Cardiac septum (tissue), 1 donor: Measurements from ENCODE around the gene RETN. TPM values are rescaled to one million over a fixed set of nuclear protein-coding genes. Genes with fewer than 3 reads are reported as not detected.

Experiments
- DNase-seq: peaks from one replicate; pipeline ENCODE4 v3.0.0-alpha.2; 2020; ENCODE audit warnings: low spot score
- intact Hi-C: fragments of 100-400 bp; cut with DNase I; formaldehyde crosslinking; loops from one replicate; pipeline ENCODE4 v1.14.0; 2022
- total RNA-seq: library from RNA; stranded (reverse); fragmentation: NEBNext Ultra II Directional; extraction: Animal tissue kit (Norgen Biotek cat#: 25700); gene quantifications from one replicate; pipeline ENCODE4 v1.2.1, GENCODE V29; 2021
- donor health status: DM: no; HTN: no; CAD: no.

The RETN gene
- total RNA-seq, 1 donor from 2014 or later = 0.75 TPM

DNA sequence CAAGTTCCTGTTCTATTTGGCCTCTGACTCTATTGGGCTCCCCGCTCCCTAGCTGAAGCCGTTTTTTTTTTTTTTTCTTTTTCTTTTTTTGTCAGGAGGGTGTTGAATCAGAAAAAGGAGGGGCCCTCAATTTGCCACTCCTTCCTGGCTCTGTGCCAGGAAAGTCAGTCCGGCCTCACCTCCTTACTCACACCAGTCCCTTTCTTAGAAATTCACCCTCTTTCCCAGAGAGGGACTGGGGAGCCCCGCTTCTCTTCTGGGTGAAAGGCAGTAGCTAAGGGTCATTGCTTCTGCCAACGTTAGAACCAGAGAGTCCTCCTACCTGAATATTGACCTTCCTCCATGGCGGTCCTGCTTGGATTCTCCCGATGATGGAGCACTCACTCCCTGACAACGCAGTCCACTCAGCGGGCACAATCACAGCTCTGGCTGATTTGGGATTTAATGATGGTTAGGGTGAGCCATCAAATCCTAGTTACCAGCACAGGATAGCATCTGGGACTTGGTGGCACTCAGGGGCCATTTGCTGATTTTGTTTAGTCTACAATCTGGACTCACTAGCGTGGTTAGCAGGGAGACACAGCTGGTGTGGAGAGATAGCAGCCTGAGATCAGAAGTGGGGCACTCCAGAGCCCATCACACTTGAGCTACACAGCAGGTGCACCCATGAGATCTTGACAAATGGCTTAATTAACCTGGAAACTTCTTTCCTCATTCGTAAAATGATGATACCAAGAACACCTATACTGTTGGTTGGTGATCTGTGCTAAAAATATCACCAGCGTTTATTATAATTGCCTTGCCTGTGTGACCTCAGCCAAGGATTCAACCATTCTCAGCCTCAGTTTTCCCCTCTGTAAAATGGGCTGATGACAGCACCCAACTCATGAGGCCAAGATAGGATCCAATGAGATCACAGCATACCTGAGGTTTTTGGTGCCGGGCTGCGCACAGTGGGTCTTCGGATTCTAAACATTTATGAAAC lies 30.9 kb downstream of the RETN start:
- intact Hi-C loops = no loop called here
- DNase-seq = no peak

DNA sequence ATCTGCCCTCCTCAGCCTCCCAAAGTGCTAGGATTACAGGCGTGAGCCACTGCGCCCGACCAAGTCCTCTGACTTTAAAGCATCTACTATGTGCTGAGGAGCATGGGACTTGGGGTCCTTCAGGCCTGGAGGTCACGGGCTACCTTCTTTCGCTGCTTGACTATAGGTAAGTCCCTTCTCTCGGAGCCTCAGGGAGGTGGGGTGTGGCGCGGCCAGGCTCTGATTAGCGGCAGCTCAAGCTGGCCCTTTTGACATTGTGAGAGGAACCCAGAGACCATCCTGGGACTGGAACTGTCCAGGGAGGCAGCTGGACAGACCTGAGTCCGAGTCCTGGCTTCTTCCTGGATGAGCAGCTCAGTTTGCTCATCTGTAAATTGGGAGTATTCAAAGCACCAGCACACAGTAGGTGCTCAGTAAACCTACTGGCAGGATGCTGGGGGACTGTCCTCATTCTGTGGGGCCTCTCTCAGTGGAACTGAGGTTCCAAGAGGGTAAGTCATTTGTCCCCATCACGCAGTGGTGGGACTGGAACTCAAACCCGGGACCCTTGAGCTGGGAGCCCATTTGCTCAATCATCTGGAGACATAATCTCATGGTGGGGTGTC lies 32.3 kb downstream of the RETN start:
- no peak for DNase-seq
- intact Hi-C loops = no loop called here

DNA sequence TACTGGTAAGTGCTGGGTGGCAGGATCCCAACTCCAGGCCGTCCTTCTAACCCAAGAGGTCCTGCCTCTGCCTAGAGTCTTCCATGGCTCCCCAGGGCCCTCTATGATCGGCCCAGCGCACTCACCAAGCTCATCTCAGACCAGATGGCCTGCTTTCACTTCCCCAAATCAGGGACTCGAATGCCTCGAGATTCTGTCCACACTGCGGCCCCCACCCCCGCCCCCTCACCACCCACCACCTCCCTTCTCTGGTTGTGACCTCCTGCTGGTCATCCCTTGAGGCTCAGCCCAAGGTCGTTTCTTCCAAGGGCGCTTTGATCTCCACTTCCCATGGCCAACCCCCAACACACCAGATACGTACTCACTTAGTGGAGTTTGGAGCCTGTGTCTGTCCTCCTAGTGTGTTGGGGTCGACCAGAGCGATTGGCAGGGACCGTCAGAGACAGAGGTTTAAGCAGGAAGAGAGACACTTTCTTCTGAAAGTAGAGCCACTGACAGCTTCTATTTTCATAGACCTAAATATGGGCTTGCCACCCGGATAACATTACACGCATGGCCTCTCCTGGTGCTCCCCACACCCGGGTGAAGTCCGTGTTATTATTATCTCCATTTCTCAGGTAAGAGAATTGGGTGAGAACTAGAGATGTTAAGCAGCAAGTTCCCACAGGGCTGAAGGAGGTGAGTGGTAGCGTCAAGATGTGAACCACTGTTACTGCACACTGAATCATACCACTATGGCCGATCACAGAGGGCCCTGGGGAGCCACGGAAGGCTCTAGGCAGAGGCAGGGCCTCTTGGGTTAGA lies 33.0 kb downstream of the RETN start, which contains the start of gene FCER2:
Gene FCER2, minus strand, starts transcription at position 478 of the 804 bp plus-strand sequence. CDS start 2,371 bp downstream, outside the sequence.
- intact Hi-C loops = no loop called here

GRCh38 chr19:7703332-7703731 lies 34.5 kb downstream of the RETN start:
- DNase-seq = no peak
- intact Hi-C loops = no loop called here

More for the DNA sequence above, 33.0 kb downstream of the RETN start, which contains the start of gene FCER2:
- DNase-seq = no peak

DNA sequence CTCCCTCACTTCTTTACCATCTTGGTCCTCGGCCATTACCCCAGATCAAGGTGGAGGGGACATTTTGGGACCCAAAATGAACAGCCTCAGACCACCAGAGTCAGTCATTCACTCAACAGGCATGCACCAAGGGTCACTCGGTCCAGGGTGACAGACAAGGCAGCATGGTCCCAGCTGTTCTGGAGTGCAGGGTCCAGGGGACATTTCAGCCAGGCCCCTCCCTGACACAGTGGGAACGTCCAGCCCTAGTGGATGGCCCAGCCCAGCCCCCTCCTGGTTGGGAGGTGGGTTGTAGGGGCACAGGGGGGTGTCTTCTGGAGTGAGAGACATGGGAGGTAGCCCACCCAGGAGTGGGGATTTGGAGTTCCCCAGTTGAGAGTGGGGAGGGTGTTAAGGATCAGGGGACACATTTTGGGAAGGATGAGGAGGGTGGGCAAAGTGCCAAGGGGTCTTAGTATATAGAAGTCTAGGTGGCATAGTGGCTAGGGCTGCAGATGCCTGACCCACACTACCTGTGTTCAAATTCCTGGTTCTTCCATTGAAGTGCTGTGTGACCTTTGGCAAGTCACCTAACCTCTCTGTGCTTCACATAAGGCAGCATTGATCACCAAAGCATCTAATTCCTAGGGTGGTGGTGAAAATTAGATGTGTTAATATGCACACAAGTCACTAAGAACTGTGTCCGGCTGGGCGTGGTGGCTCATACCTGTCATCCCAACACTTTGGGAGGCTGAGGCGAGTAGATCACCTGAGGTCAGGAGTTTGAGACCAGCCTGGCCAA lies 35.6 kb downstream of the RETN start:
- intact Hi-C loops = no loop called here
- DNase-seq = no peak

DNA sequence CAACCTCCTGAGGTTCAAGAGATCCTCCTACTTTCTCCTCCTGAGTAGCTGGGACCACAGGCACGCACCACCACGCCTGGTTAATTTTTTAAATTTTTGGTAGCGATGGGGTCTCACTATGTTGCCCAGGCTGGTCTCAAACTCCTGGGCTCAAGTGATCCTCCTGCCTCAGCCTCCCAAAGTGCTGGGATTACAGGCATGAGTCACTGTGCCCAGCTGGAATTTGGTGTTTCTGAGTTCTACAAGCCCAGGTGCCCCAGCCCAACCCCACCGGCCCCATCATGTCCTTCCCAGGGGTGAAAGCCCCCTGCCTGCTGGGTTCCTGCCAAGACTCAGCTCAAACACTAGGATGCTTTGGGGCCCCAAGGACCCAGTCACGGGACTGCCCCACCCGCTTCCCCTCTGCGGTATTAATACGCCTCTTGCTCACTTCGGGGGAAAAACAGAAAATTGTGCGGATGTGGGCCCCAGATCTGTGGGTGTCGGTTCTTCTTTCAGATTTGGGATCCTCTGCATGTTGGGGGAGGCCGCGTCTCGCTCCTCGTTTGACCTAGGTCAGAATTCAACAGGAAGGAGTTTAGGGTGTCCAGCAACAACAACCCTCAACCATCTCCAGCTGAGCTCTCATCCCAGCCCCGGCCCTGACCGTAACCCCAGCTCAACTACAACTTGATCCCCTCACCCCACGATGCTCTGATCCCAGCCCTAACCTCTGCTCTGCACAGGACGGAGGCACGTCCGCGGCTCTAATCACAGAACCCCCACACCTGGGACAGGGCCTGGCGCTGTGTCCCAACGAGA lies 36.7 kb downstream of the RETN start:
- DNase-seq = peak; percentile 80
- intact Hi-C loops = no loop called here

DNA sequence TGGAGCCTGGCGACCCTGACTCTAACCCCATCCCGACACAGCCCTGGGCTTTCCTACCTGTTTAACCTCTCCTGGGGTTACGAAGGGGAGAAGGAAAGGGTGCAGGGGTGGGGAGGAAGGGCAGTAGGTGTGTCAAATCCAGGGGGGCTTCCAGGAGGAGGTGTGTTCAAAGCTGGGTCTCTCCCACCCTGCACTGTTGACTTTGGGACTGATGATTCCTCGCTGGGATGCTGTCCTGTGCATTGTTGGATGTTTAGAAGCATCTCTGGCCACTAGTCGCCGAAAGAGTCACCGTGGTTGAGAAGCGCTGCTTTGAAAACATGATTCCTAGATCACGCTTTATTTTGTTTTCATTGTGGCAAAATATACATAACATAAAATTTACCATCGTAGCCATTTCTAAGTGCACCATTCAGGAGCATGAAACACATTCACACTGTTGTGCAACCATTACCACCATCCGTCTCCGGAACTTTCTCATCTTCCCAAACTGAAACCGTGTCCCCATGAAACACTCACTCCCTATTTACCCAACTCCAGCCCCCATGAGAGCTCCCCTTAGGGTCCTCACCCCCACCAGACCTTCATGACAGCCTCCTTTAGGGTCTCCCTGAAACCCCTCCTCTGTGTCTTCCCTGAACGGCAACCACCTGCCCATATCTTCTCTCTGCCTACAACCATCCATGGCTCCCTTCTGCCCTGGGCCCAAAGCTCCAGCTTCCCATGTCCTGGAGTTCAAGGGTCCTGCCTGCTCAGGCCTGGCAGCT lies 37.5 kb downstream of the RETN start:
- DNase-seq = no peak
- intact Hi-C loops = no loop called here

GRCh38 chr19:7706955-7707456 lies 38.2 kb downstream of the RETN start:
- no peak for DNase-seq
- intact Hi-C loops = no loop called here

DNA sequence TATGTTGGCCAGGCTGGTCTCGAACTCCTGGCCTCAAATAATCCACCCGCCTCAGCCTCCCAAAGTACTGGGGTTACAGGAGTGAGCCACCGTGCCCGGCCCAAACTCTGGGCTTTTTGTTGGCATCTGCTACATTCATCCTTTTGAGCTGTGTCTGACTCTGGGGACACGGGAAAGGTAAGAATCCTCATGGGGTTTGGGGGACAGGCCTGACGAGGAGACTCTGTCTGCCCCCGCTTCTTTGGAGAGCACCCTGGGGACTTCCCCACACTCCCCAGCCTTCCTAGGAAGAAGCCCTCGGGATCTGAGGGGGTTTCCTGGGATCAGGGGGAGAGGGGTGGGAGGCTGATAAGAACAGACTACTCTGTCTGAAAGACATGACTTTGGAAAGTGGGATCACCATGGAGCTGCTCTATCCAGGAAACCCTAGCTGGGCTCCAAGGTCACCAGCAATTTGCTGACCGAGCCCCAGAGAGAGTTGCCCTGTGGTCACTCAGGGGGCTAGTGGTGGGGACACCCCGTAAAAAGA lies 41.1 kb downstream of the RETN start:
- intact Hi-C loops = no loop called here
- DNase-seq = no peak

- intact Hi-C loops = no loop called here
- no peak for DNase-seq
Measured at GRCh38 chr19:7710616-7711015, 41.8 kb downstream of the RETN start.

DNA sequence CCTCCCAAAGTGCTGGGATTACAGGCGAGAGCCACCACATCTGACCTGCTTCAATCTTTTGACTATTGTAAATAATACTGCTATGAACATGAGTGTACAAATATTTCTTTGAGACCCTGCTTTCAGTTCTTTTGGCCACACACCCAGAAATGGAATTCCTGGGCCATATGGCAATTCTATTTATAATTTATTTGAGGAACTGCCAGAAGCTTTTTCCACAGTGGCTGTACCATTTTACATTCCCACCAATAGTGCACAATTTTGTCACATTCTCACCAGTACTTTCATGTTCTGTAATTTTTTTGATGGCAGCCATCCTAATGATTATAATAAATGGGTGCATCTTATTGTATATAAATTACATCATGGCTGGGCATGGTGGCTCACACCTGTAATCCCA lies 46.8 kb downstream of the RETN start:
- DNase-seq = no peak
- intact Hi-C loops = no loop called here

DNA sequence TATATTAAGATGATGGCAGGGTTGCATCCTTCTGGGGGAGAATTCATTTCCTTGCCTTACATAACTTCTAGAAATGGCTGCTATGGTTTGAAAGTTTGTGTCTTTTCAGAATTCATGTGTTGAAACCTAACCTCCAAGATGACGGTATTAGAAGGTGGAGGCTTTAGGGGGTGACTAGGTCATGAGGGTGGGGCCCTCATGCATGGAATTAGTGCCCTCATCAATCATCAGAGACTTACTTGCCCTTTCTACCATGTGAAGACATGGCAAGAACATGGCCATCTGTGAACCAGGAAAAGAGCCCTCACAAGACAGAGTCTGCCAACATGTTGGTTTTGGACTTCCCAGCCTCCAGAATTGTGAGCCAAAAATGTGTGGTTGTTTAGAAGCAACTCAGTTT lies 47.9 kb downstream of the RETN start:
- intact Hi-C loops = no loop called here

GRCh38 chr19:7718668-7719067 lies 49.8 kb downstream of the RETN start:
- intact Hi-C loops = no loop called here
- DNase-seq = no peak

More for the DNA sequence above, 47.9 kb downstream of the RETN start:
- DNase-seq = no peak
